Measurements from ENCODE around the gene PROSER1.

DNA sequence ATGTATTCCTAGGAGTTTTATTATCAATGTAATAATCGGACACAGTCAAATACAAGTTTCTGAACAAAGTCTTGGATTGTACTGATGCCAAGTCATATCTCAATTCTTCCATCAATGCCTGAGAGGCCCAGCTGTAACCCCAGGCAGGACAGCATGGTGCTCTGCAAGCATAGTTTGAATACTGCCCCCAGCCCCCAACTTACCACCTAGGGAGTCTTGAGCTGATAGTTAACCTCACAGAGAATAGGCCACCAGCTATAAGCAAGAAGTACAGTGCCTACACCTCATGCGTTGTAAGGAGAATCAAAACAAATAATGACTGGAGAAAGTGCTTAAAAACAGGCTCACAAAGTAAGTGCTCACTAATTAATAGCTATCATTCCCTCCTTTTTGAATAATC, 2.7 kb downstream of the PROSER1 start:
- TF ChIP-seq, protein P1, sequence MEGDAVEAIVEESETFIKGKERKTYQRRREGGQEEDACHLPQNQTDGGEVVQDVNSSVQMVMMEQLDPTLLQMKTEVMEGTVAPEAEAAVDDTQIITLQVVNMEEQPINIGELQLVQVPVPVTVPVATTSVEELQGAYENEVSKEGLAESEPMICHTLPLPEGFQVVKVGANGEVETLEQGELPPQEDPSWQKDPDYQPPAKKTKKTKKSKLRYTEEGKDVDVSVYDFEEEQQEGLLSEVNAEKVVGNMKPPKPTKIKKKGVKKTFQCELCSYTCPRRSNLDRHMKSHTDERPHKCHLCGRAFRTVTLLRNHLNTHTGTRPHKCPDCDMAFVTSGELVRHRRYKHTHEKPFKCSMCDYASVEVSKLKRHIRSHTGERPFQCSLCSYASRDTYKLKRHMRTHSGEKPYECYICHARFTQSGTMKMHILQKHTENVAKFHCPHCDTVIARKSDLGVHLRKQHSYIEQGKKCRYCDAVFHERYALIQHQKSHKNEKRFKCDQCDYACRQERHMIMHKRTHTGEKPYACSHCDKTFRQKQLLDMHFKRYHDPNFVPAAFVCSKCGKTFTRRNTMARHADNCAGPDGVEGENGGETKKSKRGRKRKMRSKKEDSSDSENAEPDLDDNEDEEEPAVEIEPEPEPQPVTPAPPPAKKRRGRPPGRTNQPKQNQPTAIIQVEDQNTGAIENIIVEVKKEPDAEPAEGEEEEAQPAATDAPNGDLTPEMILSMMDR (IDR thresholded peaks at IDR 0.05), result no peak
- no peak for TF ChIP-seq POLR2A (IDR thresholded peaks at IDR 0.05)

All from adrenal gland (tissue), 5 donors.